GM18870 (cell line): ENCODE measurements around the gene BCL2L15.

ENCODE experiments used
- ATAC-seq: cut with Tn5 transposase; IDR thresholded peaks from one replicate; pipeline ENCODE4 v1.9.1; 2021; ENCODE audit warnings: moderate library complexity; ENCODE audit not compliant: unreplicated experiment

Gene BCL2L15

DNA sequence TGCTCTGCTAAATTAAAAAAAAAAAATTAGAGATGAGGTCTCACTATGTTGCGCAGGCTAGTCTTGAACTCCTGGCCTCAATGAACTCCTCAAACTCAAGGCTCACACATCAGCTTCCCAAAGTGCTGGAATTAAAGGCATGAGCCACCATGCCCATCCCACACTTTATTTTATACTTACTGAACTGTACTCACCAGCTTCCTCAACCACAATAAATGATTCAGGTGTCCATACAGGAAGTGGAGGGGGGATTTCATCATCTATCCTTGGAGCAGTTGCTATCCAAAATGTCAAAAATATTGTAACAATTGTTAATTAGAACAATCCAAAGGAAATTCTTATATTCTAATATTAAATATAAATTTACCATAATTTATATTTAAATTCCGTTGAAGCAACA is 52.7 kb downstream of the BCL2L15 start:
- no peak for ATAC-seq
